ENCODE data around the gene ANK3. TPM values are rescaled to one million over a fixed set of nuclear protein-coding genes. Genes with fewer than 3 reads are reported as not detected.
A peak's percentile ranks its signal among the peaks of the same experiment; 100 is the strongest.

Gene ANK3
- total RNA-seq, 6 experiments from 2014 or later: not detected

GRCh38 chr10:60276232-60276631, 113.4 kb downstream of the ANK3 start:
- Mint-ChIP-seq H3K36me3 (ENCODE audit: low read depth) (no peaks in the 10 kb centered on the region), H3K9me3 (0 out of 2 replicates have a peak, but pooled peaks cover 4% of the 10 kb centered on the region), H3K4me1 (ENCODE audit: low read depth) (no peaks in the 10 kb centered on the region), H3K27me3 (ENCODE audit: insufficient read depth) (peaks cover 3% of the 10 kb centered on the region), H3K27ac (no peak overlapping the region), H3K4me3 (no peak overlapping the region)
- no peak for TF ChIP-seq CTCF (IDR thresholded peaks at IDR 0.05)
- no peak for DNase-seq

- TF ChIP-seq CTCF (IDR thresholded peaks at IDR 0.05): no peak
- Mint-ChIP-seq H3K27ac (no peak overlapping the region), H3K4me1 (ENCODE audit: low read depth) (no peaks in the 10 kb centered on the region), H3K9me3 (0 out of 2 replicates have a peak, but pooled peaks cover 4% of the 10 kb centered on the region), H3K27me3 (ENCODE audit: insufficient read depth) (peaks cover 7% of the 10 kb centered on the region), H3K4me3 (no peak overlapping the region), H3K36me3 (ENCODE audit: low read depth) (no peaks in the 10 kb centered on the region)
- no peak for DNase-seq
Observed at GRCh38 chr10:60271319-60272040, 118.2 kb downstream of the ANK3 start.

- peak; percentile 38 for DNase-seq
- Mint-ChIP-seq H3K36me3 (ENCODE audit: low read depth) (no peaks in the 10 kb centered on the region), H3K27me3 (ENCODE audit: insufficient read depth) (peaks cover 11% of the 10 kb centered on the region), H3K4me1 (ENCODE audit: low read depth) (no peaks in the 10 kb centered on the region), H3K4me3 (no peak overlapping the region), H3K27ac (no peak overlapping the region), H3K9me3 (0 out of 2 replicates have a peak, but pooled peaks cover 4% of the 10 kb centered on the region)
- TF ChIP-seq CTCF (IDR thresholded peaks at IDR 0.05): no peak
Observed at GRCh38 chr10:60270426-60270825, 119.2 kb downstream of the ANK3 start.

- H3K27ac Mint-ChIP-seq: no peak overlapping the region
- no peak for DNase-seq
- no peaks in the 10 kb centered on the region for H3K36me3 Mint-ChIP-seq (ENCODE audit: low read depth)
- no peak overlapping the region for H3K4me3 Mint-ChIP-seq
- no peaks in the 10 kb centered on the region for H3K4me1 Mint-ChIP-seq (ENCODE audit: low read depth)
- H3K9me3 Mint-ChIP-seq: no peaks in the 10 kb centered on the region
- TF ChIP-seq CTCF (IDR thresholded peaks at IDR 0.05): no peak
- peaks cover 11% of the 10 kb centered on the region for H3K27me3 Mint-ChIP-seq (ENCODE audit: insufficient read depth)
Observed at GRCh38 chr10:60267802-60268201, 121.9 kb downstream of the ANK3 start.

- TF ChIP-seq CTCF (IDR thresholded peaks at IDR 0.05): no peak
Observed at GRCh38 chr10:60266513-60266912, 123.2 kb downstream of the ANK3 start.

More at GRCh38 chr10:60266513-60266912, 123.2 kb downstream of the ANK3 start:
- Mint-ChIP-seq H3K9me3 (no peaks in the 10 kb centered on the region), H3K4me1 (ENCODE audit: low read depth) (no peaks in the 10 kb centered on the region), H3K36me3 (ENCODE audit: low read depth) (no peaks in the 10 kb centered on the region), H3K27me3 (ENCODE audit: insufficient read depth) (peaks cover 8% of the 10 kb centered on the region), H3K4me3 (no peak overlapping the region), H3K27ac (no peak overlapping the region)
- no peak for DNase-seq
